IMR-90 (cell line): Measurements from ENCODE around the gene SPAG16. TPM values are rescaled to one million over a fixed set of nuclear protein-coding genes. Genes with fewer than 3 reads are reported as not detected.

ENCODE experiments used
- ATAC-seq: fragments of 200-7000 bp; cut with Tn5 transposase; 2 replicates; pipeline ENCODE4 v1.9.1; 2020; ENCODE audit warnings: low read depth, mild to moderate bottlenecking, moderate library complexity
- BruUV-seq: library from RNA; stranded (reverse); fragments of 400-500 nt; replicated peaks from 2 replicates; lab custom pipeline; 2021; lab: Mats Ljungman, UMichigan
- CTCF ChIA-PET: fragments of 300-600 bp; formaldehyde crosslinking; extraction: SDS; loops from one replicate; lab custom pipeline; 2021; ENCODE audit warnings: antibody characterized with exemption; lab: Yijun Ruan, JAX
- POLR2A ChIA-PET: fragments of 300-600 bp; sonication (Branson Sonifier 250); formaldehyde crosslinking; loops from one replicate; lab custom pipeline; 2022; ENCODE audit warnings: antibody characterized with exemption; ENCODE audit not compliant: unreplicated experiment; lab: Charles Lee
- DNase-seq: peaks from one replicate; pipeline ENCODE4 v3.0.0; 2013
- H2AFZ ChIP-seq: replicated peaks from 2 replicates; pipeline ENCODE3; 2013; ENCODE audit warnings: low read length, mild to moderate bottlenecking; ENCODE audit not compliant: poor library complexity
- H2AK5ac ChIP-seq: 2 replicates; pipeline ENCODE4 v1.6.1; 2013; ENCODE audit warnings: low read depth, low read length, inconsistent platforms
- H2AK9ac ChIP-seq: replicated peaks from 2 replicates; pipeline ENCODE3; 2013; ENCODE audit warnings: mild to moderate bottlenecking, low read depth, low read length, moderate library complexity; ENCODE audit not compliant: poor library complexity
- H2BK120ac ChIP-seq: 2 replicates; pipeline ENCODE4 v1.6.1; 2013; ENCODE audit warnings: low read depth, low read length, inconsistent platforms
- H2BK15ac ChIP-seq: 3 replicates; pipeline ENCODE4 v1.6.1; 2013; ENCODE audit warnings: low read depth, low read length, inconsistent platforms
- H2BK20ac ChIP-seq: 2 replicates; pipeline ENCODE4 v1.6.1; 2013; ENCODE audit warnings: low read depth, mild to moderate bottlenecking, inconsistent platforms, low read length, moderate library complexity
- H2BK5ac ChIP-seq: 2 replicates; pipeline ENCODE4 v1.6.1; 2013; ENCODE audit warnings: mild to moderate bottlenecking, low read depth, low read length, inconsistent platforms; ENCODE audit not compliant: poor library complexity, severe bottlenecking
- H3K14ac ChIP-seq: replicated peaks from 2 replicates; pipeline ENCODE4 v1.6.1; 2013; ENCODE audit warnings: low read depth, low read length, inconsistent platforms
- H3K18ac ChIP-seq: 2 replicates; pipeline ENCODE4 v1.6.1; 2013; ENCODE audit warnings: low read depth, low read length, control low read depth
- H3K23ac ChIP-seq: 2 replicates; pipeline ENCODE4 v1.6.1; 2013; ENCODE audit warnings: low read depth, low read length, inconsistent platforms
- H3K27ac ChIP-seq: 2 replicates; pipeline ENCODE4 v1.5.1; 2013; ENCODE audit warnings: mild to moderate bottlenecking, control low read depth, low read length; ENCODE audit not compliant: insufficient read depth
- H3K27me3 ChIP-seq: 2 replicates; pipeline ENCODE4 v1.6.1; 2013; ENCODE audit warnings: low read length; ENCODE audit not compliant: control insufficient read depth, insufficient read depth
- H3K36me3 ChIP-seq: 2 replicates; pipeline ENCODE4 v1.6.1; 2013; ENCODE audit warnings: low read length, mixed read lengths; ENCODE audit not compliant: control insufficient read depth, insufficient read depth
- H3K4ac ChIP-seq: 2 replicates; pipeline ENCODE4 v1.6.1; 2013; ENCODE audit warnings: low read depth, low read length, inconsistent platforms
- H3K4me1 ChIP-seq: 2 replicates; pipeline ENCODE4 v1.6.1; 2013; ENCODE audit warnings: low read length, mixed read lengths; ENCODE audit not compliant: control insufficient read depth, insufficient read depth
- H3K4me2 ChIP-seq: 2 replicates; pipeline ENCODE4 v1.6.1; 2013; ENCODE audit warnings: low read depth, mild to moderate bottlenecking, control low read depth, low read length, moderate library complexity
- H3K4me3 ChIP-seq: 2 replicates; pipeline ENCODE4 v1.5.1; 2013; ENCODE audit warnings: low read depth, mild to moderate bottlenecking, control low read depth, low read length, moderate library complexity; ENCODE audit not compliant: insufficient read depth
- H3K56ac ChIP-seq: 2 replicates; pipeline ENCODE4 v1.6.1; 2013; ENCODE audit warnings: low read length, inconsistent platforms; ENCODE audit not compliant: insufficient read depth; ENCODE audit errors: extremely low read depth
- H3K79me1 ChIP-seq, 2 experiments: 2 replicates each; pipeline ENCODE4 v1.6.1; 2013; ENCODE audit warnings: low read length in 2 of 2, inconsistent platforms in 1 of 2, low read depth in 1 of 2
- H3K9ac ChIP-seq: 2 replicates; pipeline ENCODE4 v1.6.1; 2013; ENCODE audit warnings: low read depth, low read length, control low read depth
- H3K9me1 ChIP-seq: 2 replicates; pipeline ENCODE4 v1.6.1; 2013; ENCODE audit warnings: low read length, inconsistent platforms; ENCODE audit not compliant: insufficient read depth
- H3K9me3 ChIP-seq: 2 replicates; pipeline ENCODE4 v1.6.1; 2013; ENCODE audit warnings: low read length; ENCODE audit not compliant: control insufficient read depth, insufficient read depth
- H4K20me1 ChIP-seq: 2 replicates; pipeline ENCODE4 v1.6.1; 2013; ENCODE audit warnings: low read length, inconsistent platforms; ENCODE audit not compliant: insufficient read depth
- H4K5ac ChIP-seq: 2 replicates; pipeline ENCODE4 v1.6.1; 2013; ENCODE audit warnings: mild to moderate bottlenecking, low read depth, low read length, control low read depth
- H4K8ac ChIP-seq, 2 experiments: 2 replicates each; pipeline ENCODE4 v1.6.1; 2013; ENCODE audit warnings: low read depth in 2 of 2, low read length in 2 of 2, control low read depth in 1 of 2, inconsistent platforms in 1 of 2
- H4K91ac ChIP-seq: 2 replicates; pipeline ENCODE4 v1.6.1; 2013; ENCODE audit warnings: low read depth, low read length, inconsistent platforms; ENCODE audit not compliant: insufficient read depth
- CEBPB ChIP-seq: IDR thresholded peaks from 2 replicates; pipeline ENCODE4 v1.6.1; 2012; ENCODE audit warnings: low read depth, low read length, improper control_type of control experiment
- FOS ChIP-seq: fragments of 150-350 bp; IDR thresholded peaks from 2 replicates; pipeline ENCODE4 v1.6.1; 2016; ENCODE audit warnings: low read depth, low read length
- MAFK ChIP-seq: IDR thresholded peaks from 2 replicates; pipeline ENCODE4 v1.6.1; 2012; ENCODE audit warnings: low read depth, low read length, improper control_type of control experiment
- MXI1 ChIP-seq: IDR thresholded peaks from 2 replicates; pipeline ENCODE4 v1.6.1; 2012; ENCODE audit warnings: low read depth, mild to moderate bottlenecking, low read length, moderate library complexity, borderline replicate concordance
- NFE2L2 ChIP-seq: fragments of 150-350 bp; IDR thresholded peaks from 2 replicates; pipeline ENCODE4 v1.6.1; 2016; ENCODE audit warnings: low read depth, mild to moderate bottlenecking, low read length
- POLR2A ChIP-seq: IDR thresholded peaks from 2 replicates; pipeline ENCODE4 v1.6.1; 2012; ENCODE audit warnings: mild to moderate bottlenecking, low read depth, low read length
- RCOR1 ChIP-seq: IDR thresholded peaks from 2 replicates; pipeline ENCODE4 v1.6.1; 2012; ENCODE audit warnings: mild to moderate bottlenecking, low read length, improper control_type of control experiment; ENCODE audit not compliant: insufficient replicate concordance
- SMC3 ChIP-seq: fragments of 150-350 bp; IDR thresholded peaks from 2 replicates; pipeline ENCODE4 v1.6.1; 2016; ENCODE audit warnings: low read depth, mild to moderate bottlenecking, antibody characterized with exemption, low read length, moderate library complexity
- WGBS, 2 experiments: methylation state at CpG; one replicate each; pipeline versions ENCODE4 v1.1.5 to v1.1.7; 2013; ENCODE audit warnings: missing lambda C conversion rate in 2 of 2; ENCODE audit not compliant: insufficient read length in 1 of 2; ENCODE audit errors: extremely low coverage in 2 of 2; 5-methylcytosine and 5-hydroxymethylcytosine counted together
- dilution Hi-C: fragments of 300-500 bp; cut with HindIII; formaldehyde crosslinking; loops from one replicate; pipeline ENCODE4 v1.14.3; 2018; ENCODE audit warnings: low sequenced_read_pairs; ENCODE audit not compliant: unreplicated experiment
- in situ Hi-C: fragments of 300-500 bp; cut with MboI; formaldehyde crosslinking; loops from 3 replicates; pipeline ENCODE4 v1.14.3; 2019; ENCODE audit warnings: low sequenced_read_pairs, inconsistent platforms, mixed read lengths
- intact Hi-C: fragments of 100-400 bp; cut with micrococcal nuclease; formaldehyde crosslinking; loops from 2 replicates; pipeline ENCODE4 v1.10.0; 2022
- polyA plus RNA-seq, 3 experiments: library from polyadenylated mRNA; depleted of rRNA; stranded (reverse); fragments of >200 nt; gene quantifications; 2 replicates each; pipeline ENCODE4 v1.2.3, GENCODE V29; 2012; ENCODE audit warnings: low replicate concordance in 1 of 3
- total RNA-seq: library from RNA; depleted of rRNA; stranded (reverse); fragments of >200 nt; gene quantifications from 2 replicates; pipeline ENCODE4 v1.2.3, GENCODE V29; 2012
- TF ChIP-seq, protein P1 (sequence below): fragments of 150-350 bp; IDR thresholded peaks from 2 replicates; pipeline ENCODE4 v1.6.1; 2017; ENCODE audit warnings: mild to moderate bottlenecking, antibody characterized with exemption, low read length, low read depth
- TF ChIP-seq, protein P2 (sequence below): fragments of 150-350 bp; IDR thresholded peaks from 2 replicates; pipeline ENCODE4 v1.6.1; 2016; ENCODE audit warnings: low read depth, mild to moderate bottlenecking, low read length, moderate library complexity, borderline replicate concordance

Gene SPAG16
- total and polyA plus RNA-seq, 2 of the 4 experiments (the other 2 are of a cell fraction): 7.3 to 13.5 TPM

DNA sequence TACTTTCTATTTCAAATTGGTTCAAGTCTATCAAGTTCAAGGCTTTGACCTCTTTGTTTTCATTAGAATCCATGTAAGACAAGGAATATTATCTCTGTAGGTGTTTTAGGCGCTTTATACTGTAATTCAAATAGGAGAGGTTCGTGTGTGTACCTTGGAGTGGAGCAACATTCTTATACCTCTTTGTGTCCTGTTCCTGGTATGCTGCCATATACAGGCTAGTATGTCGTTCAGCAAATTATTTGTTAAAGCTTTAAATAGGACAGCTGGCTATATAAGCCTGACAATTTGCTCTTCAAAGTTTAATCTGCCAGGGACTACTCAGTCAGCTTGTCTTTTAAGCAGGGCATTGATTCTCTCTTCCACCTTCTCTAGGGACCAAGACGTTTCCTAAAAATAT is 31.1 kb upstream of the SPAG16 start:
- H3K4me2 ChIP-seq: no peak overlapping the region
- H3K27ac ChIP-seq: no peak overlapping the region
- no peak overlapping the region for H2BK5ac ChIP-seq
- no peak for TF ChIP-seq FOS
- TF ChIP-seq POLR2A: no peak
- no peak for TF ChIP-seq SMC3
- TF ChIP-seq, protein P1, sequence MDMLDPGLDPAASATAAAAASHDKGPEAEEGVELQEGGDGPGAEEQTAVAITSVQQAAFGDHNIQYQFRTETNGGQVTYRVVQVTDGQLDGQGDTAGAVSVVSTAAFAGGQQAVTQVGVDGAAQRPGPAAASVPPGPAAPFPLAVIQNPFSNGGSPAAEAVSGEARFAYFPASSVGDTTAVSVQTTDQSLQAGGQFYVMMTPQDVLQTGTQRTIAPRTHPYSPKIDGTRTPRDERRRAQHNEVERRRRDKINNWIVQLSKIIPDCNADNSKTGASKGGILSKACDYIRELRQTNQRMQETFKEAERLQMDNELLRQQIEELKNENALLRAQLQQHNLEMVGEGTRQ: no peak
- no peak for TF ChIP-seq NFE2L2
- TF ChIP-seq, protein P2, sequence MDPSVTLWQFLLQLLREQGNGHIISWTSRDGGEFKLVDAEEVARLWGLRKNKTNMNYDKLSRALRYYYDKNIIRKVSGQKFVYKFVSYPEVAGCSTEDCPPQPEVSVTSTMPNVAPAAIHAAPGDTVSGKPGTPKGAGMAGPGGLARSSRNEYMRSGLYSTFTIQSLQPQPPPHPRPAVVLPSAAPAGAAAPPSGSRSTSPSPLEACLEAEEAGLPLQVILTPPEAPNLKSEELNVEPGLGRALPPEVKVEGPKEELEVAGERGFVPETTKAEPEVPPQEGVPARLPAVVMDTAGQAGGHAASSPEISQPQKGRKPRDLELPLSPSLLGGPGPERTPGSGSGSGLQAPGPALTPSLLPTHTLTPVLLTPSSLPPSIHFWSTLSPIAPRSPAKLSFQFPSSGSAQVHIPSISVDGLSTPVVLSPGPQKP: no peak
- no peak for TF ChIP-seq RCOR1
- TF ChIP-seq MAFK: no peak
- no peak for TF ChIP-seq CEBPB
- TF ChIP-seq MXI1: no peak
- no peak overlapping the region for H3K23ac ChIP-seq
- in situ Hi-C loops (loop anchor here (25.0 kb wide), 2 partner anchors 559 to 1559 kb away; partner anchors contain the start of gene BARD1), dilution Hi-C loops (no loop called here), intact Hi-C loops (loop anchor here (5.0 kb wide), 2 partner anchors 554 to 1554 kb away; partner anchors contain the start of gene BARD1)
- no peaks in the 10 kb centered on the region for H3K9me3 ChIP-seq
- no peak overlapping the region for H2BK20ac ChIP-seq
- H2BK15ac ChIP-seq: no peak overlapping the region
- BruUV-seq: no TSS peak
- H3K36me3 ChIP-seq: no peaks in the 10 kb centered on the region
- H4K5ac ChIP-seq: no peak overlapping the region
- H3K4me1 ChIP-seq: no peaks in the 10 kb centered on the region
- H3K18ac ChIP-seq: no peak overlapping the region
- H2BK120ac ChIP-seq: no peak overlapping the region
- DNase-seq: no peak
- no peak overlapping the region for H2AFZ ChIP-seq
- no peak overlapping the region for H4K8ac ChIP-seq
- no peak overlapping the region for H2AK5ac ChIP-seq
- WGBS, 2 experiments: 57% methylated on average over 1 of the region's 4 CpGs; no CpG with 5 or more reads in 1 of the 2 experiments
- no peak overlapping the region for H3K56ac ChIP-seq
- no peak overlapping the region for H3K14ac ChIP-seq
- no peak overlapping the region for H3K9ac ChIP-seq
- no peaks in the 10 kb centered on the region; the same call in 1 of the 2 replicates for H3K9me1 ChIP-seq
- no peaks in the 10 kb centered on the region for H4K20me1 ChIP-seq
- H3K4me3 ChIP-seq: no peak overlapping the region
- ATAC-seq: no peak
- H3K27me3 ChIP-seq: no peaks in the 10 kb centered on the region
- POLR2A ChIA-PET: no interaction called here
- H3K79me1 ChIP-seq: no peaks in the 10 kb centered on the region
- CTCF ChIA-PET: interaction anchor here (0.6 kb wide), 1 partner anchor 1665 kb away, joined by 3 read pairs; no protein-coding TSS in a partner anchor
- H2AK9ac ChIP-seq: no peak overlapping the region
- no peak overlapping the region for H4K91ac ChIP-seq
- no peak overlapping the region for H3K4ac ChIP-seq
